RWPE1 (cell line): ENCODE results near the gene GLYR1.

ENCODE experiments used
- CTCF ChIA-PET: fragments of 350-600 bp; sonication (Branson Sonifier 250); formaldehyde crosslinking; extraction: SDS; loops from one replicate; lab custom pipeline; 2021; lab: Yijun Ruan, JAX
- POLR2A ChIA-PET: fragments of 400-600 bp; formaldehyde crosslinking; extraction: SDS; loops from one replicate; lab custom pipeline; 2020; ENCODE audit warnings: antibody characterized with exemption; ENCODE audit not compliant: low non-redundant PET; lab: Yijun Ruan, JAX
- DNase-seq: peaks from one replicate; pipeline ENCODE4 v3.0.0; 2012; ENCODE audit warnings: low spot score
- H3K27ac ChIP-seq: fragments of 450-650 bp; 2 replicates; pipeline ENCODE4 v1.5.1; 2017
- CTCF ChIP-seq: fragments of 450-650 bp; conservative IDR thresholded peaks from 2 replicates; pipeline ENCODE4 v1.5.1; 2017; ENCODE audit warnings: low read depth, mild to moderate bottlenecking

Gene GLYR1

GRCh38 chr16:4797805-4798252, 49.3 kb downstream of the GLYR1 start:
- peak overlapping the region; percentile 98 for H3K27ac ChIP-seq
- DNase-seq: no peak
- CTCF ChIA-PET: no interaction called here
- no peak for TF ChIP-seq CTCF
- POLR2A ChIA-PET: interaction anchor here (0.6 kb wide), 1 partner anchor 334 kb away, joined by 5 read pairs; no protein-coding TSS in a partner anchor

GRCh38 chr16:4796982-4797804, 49.9 kb downstream of the GLYR1 start:
- TF ChIP-seq CTCF: no peak
- POLR2A ChIA-PET: no interaction called here
- peak overlapping the region; percentile 98 for H3K27ac ChIP-seq
- DNase-seq: no peak
- CTCF ChIA-PET: no interaction called here

- CTCF ChIA-PET: interaction anchor here (0.7 kb wide), 1 partner anchor 110 kb away, joined by 3 read pairs; no protein-coding TSS in a partner anchor
- POLR2A ChIA-PET: no interaction called here
- DNase-seq: no peak
- TF ChIP-seq CTCF: no peak
- peak overlapping the region; percentile 98 for H3K27ac ChIP-seq
These were observed 51.1 kb downstream of the GLYR1 start for GRCh38 chr16:4795828-4796572.

GRCh38 chr16:4795181-4795827, 51.8 kb downstream of the GLYR1 start, which contains the start of gene SMIM22:
TSS of gene SMIM22 (plus strand) at chr16:4795369. CDS start at chr16:4795735, 366 bp downstream.
- peak within 1 kb of the TSS; percentile 41 for H3K27ac ChIP-seq
- no peak for TF ChIP-seq CTCF
- ChIA-PET POLR2A (no interaction called here), CTCF (interaction anchor here (1.0 kb wide), 1 partner anchor 26 kb away, joined by 3 read pairs; no protein-coding TSS in a partner anchor)
- DNase-seq: no peak

- POLR2A ChIA-PET: no interaction called here
- no peak for DNase-seq
- no peak for TF ChIP-seq CTCF
- no peak overlapping the region for H3K27ac ChIP-seq
- CTCF ChIA-PET: no interaction called here
These were observed 54.1 kb downstream of the GLYR1 start for GRCh38 chr16:4792951-4793513.

- H3K27ac ChIP-seq: no peak overlapping the region
- no peak for TF ChIP-seq CTCF
- ChIA-PET POLR2A (no interaction called here), CTCF (no interaction called here)
- no peak for DNase-seq
These were observed 56.2 kb downstream of the GLYR1 start for GRCh38 chr16:4790871-4791270.
